IMR-90 (cell line): ENCODE measurements around the gene ZFAND6. TPM values are rescaled to one million over a fixed set of nuclear protein-coding genes. Genes with fewer than 3 reads are reported as not detected.

Experiments used
- ATAC-seq: fragments of 200-7000 bp; cut with Tn5 transposase; 2 replicates; pipeline ENCODE4 v1.9.1; 2020; ENCODE audit warnings: low read depth, mild to moderate bottlenecking, moderate library complexity
- BruUV-seq: library from RNA; stranded (reverse); fragments of 400-500 nt; replicated peaks from 2 replicates; lab custom pipeline; 2021; lab: Mats Ljungman, UMichigan
- CTCF ChIA-PET: fragments of 300-600 bp; formaldehyde crosslinking; extraction: SDS; loops from one replicate; lab custom pipeline; 2021; ENCODE audit warnings: antibody characterized with exemption; lab: Yijun Ruan, JAX
- POLR2A ChIA-PET: fragments of 300-600 bp; sonication (Branson Sonifier 250); formaldehyde crosslinking; loops from one replicate; lab custom pipeline; 2022; ENCODE audit warnings: antibody characterized with exemption; ENCODE audit not compliant: unreplicated experiment; lab: Charles Lee
- DNase-seq: peaks from one replicate; pipeline ENCODE4 v3.0.0; 2013
- H2AFZ ChIP-seq: replicated peaks from 2 replicates; pipeline ENCODE3; 2013; ENCODE audit warnings: low read length, mild to moderate bottlenecking; ENCODE audit not compliant: poor library complexity
- H2AK5ac ChIP-seq: 2 replicates; pipeline ENCODE4 v1.6.1; 2013; ENCODE audit warnings: low read depth, low read length, inconsistent platforms
- H2AK9ac ChIP-seq: replicated peaks from 2 replicates; pipeline ENCODE3; 2013; ENCODE audit warnings: mild to moderate bottlenecking, low read depth, low read length, moderate library complexity; ENCODE audit not compliant: poor library complexity
- H2BK120ac ChIP-seq: 2 replicates; pipeline ENCODE4 v1.6.1; 2013; ENCODE audit warnings: low read depth, low read length, inconsistent platforms
- H2BK15ac ChIP-seq: 3 replicates; pipeline ENCODE4 v1.6.1; 2013; ENCODE audit warnings: low read depth, low read length, inconsistent platforms
- H2BK20ac ChIP-seq: 2 replicates; pipeline ENCODE4 v1.6.1; 2013; ENCODE audit warnings: low read depth, mild to moderate bottlenecking, inconsistent platforms, low read length, moderate library complexity
- H2BK5ac ChIP-seq: 2 replicates; pipeline ENCODE4 v1.6.1; 2013; ENCODE audit warnings: mild to moderate bottlenecking, low read depth, low read length, inconsistent platforms; ENCODE audit not compliant: poor library complexity, severe bottlenecking
- H3K14ac ChIP-seq: replicated peaks from 2 replicates; pipeline ENCODE4 v1.6.1; 2013; ENCODE audit warnings: low read depth, low read length, inconsistent platforms
- H3K18ac ChIP-seq: 2 replicates; pipeline ENCODE4 v1.6.1; 2013; ENCODE audit warnings: low read depth, low read length, control low read depth
- H3K23ac ChIP-seq: 2 replicates; pipeline ENCODE4 v1.6.1; 2013; ENCODE audit warnings: low read depth, low read length, inconsistent platforms
- H3K27ac ChIP-seq: 2 replicates; pipeline ENCODE4 v1.5.1; 2013; ENCODE audit warnings: mild to moderate bottlenecking, control low read depth, low read length; ENCODE audit not compliant: insufficient read depth
- H3K27me3 ChIP-seq: 2 replicates; pipeline ENCODE4 v1.6.1; 2013; ENCODE audit warnings: low read length; ENCODE audit not compliant: control insufficient read depth, insufficient read depth
- H3K36me3 ChIP-seq: 2 replicates; pipeline ENCODE4 v1.6.1; 2013; ENCODE audit warnings: low read length, mixed read lengths; ENCODE audit not compliant: control insufficient read depth, insufficient read depth
- H3K4ac ChIP-seq: 2 replicates; pipeline ENCODE4 v1.6.1; 2013; ENCODE audit warnings: low read depth, low read length, inconsistent platforms
- H3K4me1 ChIP-seq: 2 replicates; pipeline ENCODE4 v1.6.1; 2013; ENCODE audit warnings: low read length, mixed read lengths; ENCODE audit not compliant: control insufficient read depth, insufficient read depth
- H3K4me2 ChIP-seq: 2 replicates; pipeline ENCODE4 v1.6.1; 2013; ENCODE audit warnings: low read depth, mild to moderate bottlenecking, control low read depth, low read length, moderate library complexity
- H3K4me3 ChIP-seq: 2 replicates; pipeline ENCODE4 v1.5.1; 2013; ENCODE audit warnings: low read depth, mild to moderate bottlenecking, control low read depth, low read length, moderate library complexity; ENCODE audit not compliant: insufficient read depth
- H3K56ac ChIP-seq: 2 replicates; pipeline ENCODE4 v1.6.1; 2013; ENCODE audit warnings: low read length, inconsistent platforms; ENCODE audit not compliant: insufficient read depth; ENCODE audit errors: extremely low read depth
- H3K79me1 ChIP-seq, 2 experiments: 2 replicates each; pipeline ENCODE4 v1.6.1; 2013; ENCODE audit warnings: low read length in 2 of 2, inconsistent platforms in 1 of 2, low read depth in 1 of 2
- H3K9ac ChIP-seq: 2 replicates; pipeline ENCODE4 v1.6.1; 2013; ENCODE audit warnings: low read depth, low read length, control low read depth
- H3K9me1 ChIP-seq: 2 replicates; pipeline ENCODE4 v1.6.1; 2013; ENCODE audit warnings: low read length, inconsistent platforms; ENCODE audit not compliant: insufficient read depth
- H3K9me3 ChIP-seq: 2 replicates; pipeline ENCODE4 v1.6.1; 2013; ENCODE audit warnings: low read length; ENCODE audit not compliant: control insufficient read depth, insufficient read depth
- H4K20me1 ChIP-seq: 2 replicates; pipeline ENCODE4 v1.6.1; 2013; ENCODE audit warnings: low read length, inconsistent platforms; ENCODE audit not compliant: insufficient read depth
- H4K5ac ChIP-seq: 2 replicates; pipeline ENCODE4 v1.6.1; 2013; ENCODE audit warnings: mild to moderate bottlenecking, low read depth, low read length, control low read depth
- H4K8ac ChIP-seq, 2 experiments: 2 replicates each; pipeline ENCODE4 v1.6.1; 2013; ENCODE audit warnings: low read depth in 2 of 2, low read length in 2 of 2, control low read depth in 1 of 2, inconsistent platforms in 1 of 2
- H4K91ac ChIP-seq: 2 replicates; pipeline ENCODE4 v1.6.1; 2013; ENCODE audit warnings: low read depth, low read length, inconsistent platforms; ENCODE audit not compliant: insufficient read depth
- CTCF ChIP-seq: conservative IDR thresholded peaks from 2 replicates; pipeline ENCODE4 v1.5.1; 2012; ENCODE audit warnings: mild to moderate bottlenecking, low read depth, low read length, improper control_type of control experiment
- MXI1 ChIP-seq: IDR thresholded peaks from 2 replicates; pipeline ENCODE4 v1.6.1; 2012; ENCODE audit warnings: low read depth, mild to moderate bottlenecking, low read length, moderate library complexity, borderline replicate concordance
- RAD21 ChIP-seq: IDR thresholded peaks from 2 replicates; pipeline ENCODE4 v1.6.1; 2012; ENCODE audit warnings: low read length, improper control_type of control experiment
- RFX5 ChIP-seq: IDR thresholded peaks from 2 replicates; pipeline ENCODE4 v1.8.0; 2012; ENCODE audit warnings: low read depth, mild to moderate bottlenecking, low read length, moderate library complexity
- WGBS, 2 experiments: methylation state at CpG; one replicate each; pipeline versions ENCODE4 v1.1.5 to v1.1.7; 2013; ENCODE audit warnings: missing lambda C conversion rate in 2 of 2; ENCODE audit not compliant: insufficient read length in 1 of 2; ENCODE audit errors: extremely low coverage in 2 of 2; 5-methylcytosine and 5-hydroxymethylcytosine counted together
- dilution Hi-C: fragments of 300-500 bp; cut with HindIII; formaldehyde crosslinking; loops from one replicate; pipeline ENCODE4 v1.14.3; 2018; ENCODE audit warnings: low sequenced_read_pairs; ENCODE audit not compliant: unreplicated experiment
- in situ Hi-C: fragments of 300-500 bp; cut with MboI; formaldehyde crosslinking; loops from 3 replicates; pipeline ENCODE4 v1.14.3; 2019; ENCODE audit warnings: low sequenced_read_pairs, inconsistent platforms, mixed read lengths
- intact Hi-C: fragments of 100-400 bp; cut with micrococcal nuclease; formaldehyde crosslinking; loops from 2 replicates; pipeline ENCODE4 v1.10.0; 2022
- polyA plus RNA-seq, 3 experiments: library from polyadenylated mRNA; depleted of rRNA; stranded (reverse); fragments of >200 nt; gene quantifications; 2 replicates each; pipeline ENCODE4 v1.2.3, GENCODE V29; 2012; ENCODE audit warnings: low replicate concordance in 1 of 3
- total RNA-seq: library from RNA; depleted of rRNA; stranded (reverse); fragments of >200 nt; gene quantifications from 2 replicates; pipeline ENCODE4 v1.2.3, GENCODE V29; 2012
- TF ChIP-seq, protein P1 (sequence below): fragments of 150-350 bp; IDR thresholded peaks from 2 replicates; pipeline ENCODE4 v1.6.1; 2017; ENCODE audit warnings: mild to moderate bottlenecking, antibody characterized with exemption, low read length, low read depth

ZFAND6 gene
- total and polyA plus RNA-seq, 2 of the 4 experiments (the other 2 are of a cell fraction): 77.5 to 96.4 TPM

- Histone ChIP-seq H3K23ac (no peak overlapping the region), H3K4me2 (no peak overlapping the region), H2BK15ac (no peak overlapping the region), H3K79me1 (no peaks in the 10 kb centered on the region), H4K20me1 (no peaks in the 10 kb centered on the region), H3K18ac (no peak overlapping the region), H2BK20ac (no peak overlapping the region), H2AK9ac (no peak overlapping the region), H2AFZ (no peak overlapping the region), H3K27ac (no peak overlapping the region), H4K8ac (no peak overlapping the region), H3K14ac (no peak overlapping the region), H3K4me3 (no peak overlapping the region), H3K27me3 (no peaks in the 10 kb centered on the region), H4K5ac (no peak overlapping the region), H3K56ac (no peak overlapping the region), H3K36me3 (no peaks in the 10 kb centered on the region), H2BK120ac (no peak overlapping the region), H4K91ac (no peak overlapping the region), H3K9me1 (no peaks in the 10 kb centered on the region), H3K4ac (no peak overlapping the region), H3K9me3 (no peaks in the 10 kb centered on the region), H2BK5ac (no peak overlapping the region), H3K9ac (no peak overlapping the region), H3K4me1 (no peaks in the 10 kb centered on the region), H2AK5ac (no peak overlapping the region)
- BruUV-seq: no TSS peak
- ATAC-seq (no peak), DNase-seq (no peak)
- in situ Hi-C loops: no loop called here
- CTCF ChIA-PET: no interaction called here
- dilution Hi-C loops: no loop called here
- POLR2A ChIA-PET: no interaction called here
- no peak for TF ChIP-seq CTCF
- no peak for TF ChIP-seq RAD21
- TF ChIP-seq MXI1: no peak
- TF ChIP-seq, protein P1, sequence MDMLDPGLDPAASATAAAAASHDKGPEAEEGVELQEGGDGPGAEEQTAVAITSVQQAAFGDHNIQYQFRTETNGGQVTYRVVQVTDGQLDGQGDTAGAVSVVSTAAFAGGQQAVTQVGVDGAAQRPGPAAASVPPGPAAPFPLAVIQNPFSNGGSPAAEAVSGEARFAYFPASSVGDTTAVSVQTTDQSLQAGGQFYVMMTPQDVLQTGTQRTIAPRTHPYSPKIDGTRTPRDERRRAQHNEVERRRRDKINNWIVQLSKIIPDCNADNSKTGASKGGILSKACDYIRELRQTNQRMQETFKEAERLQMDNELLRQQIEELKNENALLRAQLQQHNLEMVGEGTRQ: no peak
- no peak for TF ChIP-seq RFX5
- intact Hi-C loops: no loop called here
- WGBS, 2 experiments: no CpG with 5 or more reads among the region's 5 CpGs
Measured at GRCh38 chr15:80142646-80143045, 83.2 kb downstream of the ZFAND6 start.
